ENCODE measurements around the gene PRPF38B.

GRCh38 chr1:108669679-108670078, 22.4 kb upstream of the PRPF38B start:
- TF ChIP-seq EZH2 (IDR thresholded peaks at IDR 0.05): no peak
- no peak for TF ChIP-seq POLR2AphosphoS5 (IDR thresholded peaks at IDR 0.05; ENCODE audit: borderline replicate concordance, low read depth, low read length)
